ENCODE data around the gene MAP4K4. TPM values are rescaled to one million over a fixed set of nuclear protein-coding genes. Genes with fewer than 3 reads are reported as not detected.

MAP4K4 gene
- total RNA-seq, 4 donors from 2014 or later, result 79.3 to 104 (median 95.0) TPM

GRCh38 chr2:101792208-101792607 is 94.7 kb downstream of the MAP4K4 start:
- no peak for TF ChIP-seq CTCF (IDR thresholded peaks at IDR 0.05; ENCODE audit: low read depth)

- no peak for TF ChIP-seq CTCF (IDR thresholded peaks at IDR 0.05; ENCODE audit: low read depth)
These were observed 95.9 kb downstream of the MAP4K4 start for GRCh38 chr2:101793277-101793969.

GRCh38 chr2:101794141-101794540 is 96.6 kb downstream of the MAP4K4 start:
- TF ChIP-seq CTCF (IDR thresholded peaks at IDR 0.05; ENCODE audit: low read depth), result no peak

- TF ChIP-seq CTCF (IDR thresholded peaks at IDR 0.05; ENCODE audit: low read depth), result no peak
These were observed 97.5 kb downstream of the MAP4K4 start for GRCh38 chr2:101795033-101795432.

GRCh38 chr2:101796825-101797600 is 99.5 kb downstream of the MAP4K4 start:
- TF ChIP-seq CTCF (IDR thresholded peaks at IDR 0.05; ENCODE audit: low read depth), result no peak

GRCh38 chr2:101801496-101801895 is 104.0 kb downstream of the MAP4K4 start:
- no peak for TF ChIP-seq CTCF (IDR thresholded peaks at IDR 0.05; ENCODE audit: low read depth)

- no peak for TF ChIP-seq CTCF (IDR thresholded peaks at IDR 0.05; ENCODE audit: low read depth)
These were observed 104.8 kb downstream of the MAP4K4 start for GRCh38 chr2:101802329-101802728.

All from subcutaneous adipose tissue (tissue), 4 donors.